SK-N-SH treated with all-trans-retinoic acid at 6 μM for 48 hours (cell line): ENCODE measurements around the gene CTNND2.

ENCODE experiments used
- ATAC-seq: fragments of 200-7000 bp; cut with Tn5 transposase; 3 replicates; pipeline ENCODE4 v1.9.1; 2020; ENCODE audit warnings: mild to moderate bottlenecking, moderate library complexity
- ARNTL ChIP-seq: fragments of 450-650 bp; formaldehyde crosslinking; IDR thresholded peaks from 2 replicates; pipeline ENCODE4 v1.5.0; 2020; ENCODE audit warnings: low read depth, mild to moderate bottlenecking, moderate library complexity, borderline replicate concordance
- BACH2 ChIP-seq: fragments of 250-450 bp; sonication (Bioruptor Pico); IDR thresholded peaks from 2 replicates; pipeline ENCODE4 v1.9.0; 2021; ENCODE audit warnings: mild to moderate bottlenecking, borderline replicate concordance
- CSDC2 ChIP-seq: fragments of 250-450 bp; sonication (Bioruptor Pico); IDR thresholded peaks from 2 replicates; pipeline ENCODE4 v1.5.0; 2020; ENCODE audit warnings: mild to moderate bottlenecking, moderate library complexity
- ESRRG ChIP-seq: fragments of 250-450 bp; sonication (Bioruptor Pico); IDR thresholded peaks from 2 replicates; pipeline ENCODE4 v1.6.1; 2021; ENCODE audit warnings: mild to moderate bottlenecking
- GLIS3 ChIP-seq: fragments of 250-450 bp; sonication (Bioruptor Pico); IDR thresholded peaks from 2 replicates; pipeline ENCODE4 v1.5.0; 2020; ENCODE audit warnings: mild to moderate bottlenecking, moderate library complexity
- ISL1 ChIP-seq: fragments of 250-450 bp; sonication (Bioruptor Pico); IDR thresholded peaks from 2 replicates; pipeline ENCODE4 v2.1.2; 2022; ENCODE audit warnings: mild to moderate bottlenecking, moderate library complexity
- OSR1 ChIP-seq: fragments of 250-450 bp; sonication (Bioruptor Pico); IDR thresholded peaks from 2 replicates; pipeline ENCODE4 v1.8.0; 2022; ENCODE audit warnings: moderate library complexity, mild to moderate bottlenecking, inconsistent platforms
- TCF4 ChIP-seq: fragments of 250-450 bp; sonication (Bioruptor Pico); IDR thresholded peaks from 2 replicates; pipeline ENCODE4 v1.8.0; 2021; ENCODE audit warnings: mild to moderate bottlenecking, moderate library complexity, borderline replicate concordance
- TOX ChIP-seq: fragments of 250-450 bp; sonication (Bioruptor Pico); IDR thresholded peaks from 2 replicates; pipeline ENCODE4 v1.8.0; 2021; ENCODE audit warnings: mild to moderate bottlenecking, moderate library complexity, borderline replicate concordance
- ZFP3 ChIP-seq: fragments of 250-450 bp; sonication (Bioruptor Pico); IDR thresholded peaks from 2 replicates; pipeline ENCODE4 v1.5.0; 2020; ENCODE audit warnings: mild to moderate bottlenecking, moderate library complexity
- ZFP30 ChIP-seq: fragments of 450-650 bp; formaldehyde crosslinking; IDR thresholded peaks from 2 replicates; pipeline ENCODE4 v1.5.0; 2022; ENCODE audit warnings: mild to moderate bottlenecking, moderate library complexity
- ZNF565 ChIP-seq: fragments of 450-650 bp; formaldehyde crosslinking; conservative IDR thresholded peaks from 2 replicates; pipeline ENCODE4 v1.5.0; 2020; ENCODE audit warnings: low read depth, mild to moderate bottlenecking, moderate library complexity
- ZNF70 ChIP-seq: fragments of 450-650 bp; formaldehyde crosslinking; IDR thresholded peaks from 2 replicates; pipeline ENCODE4 v1.5.0; 2020; ENCODE audit warnings: mild to moderate bottlenecking, moderate library complexity
- ZNF8 ChIP-seq: fragments of 450-650 bp; formaldehyde crosslinking; IDR thresholded peaks from 2 replicates; pipeline ENCODE4 v1.5.0; 2020; ENCODE audit warnings: mild to moderate bottlenecking, moderate library complexity
- TF ChIP-seq, protein P1 (sequence below): fragments of 250-450 bp; sonication (Bioruptor Pico); IDR thresholded peaks from 2 replicates; pipeline ENCODE4 v1.5.1; 2021; ENCODE audit warnings: mild to moderate bottlenecking, moderate library complexity
- TF ChIP-seq, protein P2 (sequence below): fragments of 250-450 bp; sonication (Bioruptor Pico); IDR thresholded peaks from 2 replicates; pipeline ENCODE4 v1.8.0; 2020; ENCODE audit warnings: mild to moderate bottlenecking, moderate library complexity, borderline replicate concordance
- TF ChIP-seq, protein P3 (sequence below): fragments of 250-450 bp; sonication (Bioruptor Pico); IDR thresholded peaks from 2 replicates; pipeline ENCODE4 v1.8.0; 2021; ENCODE audit warnings: low read depth, mild to moderate bottlenecking, moderate library complexity, borderline replicate concordance

The CTNND2 gene

DNA sequence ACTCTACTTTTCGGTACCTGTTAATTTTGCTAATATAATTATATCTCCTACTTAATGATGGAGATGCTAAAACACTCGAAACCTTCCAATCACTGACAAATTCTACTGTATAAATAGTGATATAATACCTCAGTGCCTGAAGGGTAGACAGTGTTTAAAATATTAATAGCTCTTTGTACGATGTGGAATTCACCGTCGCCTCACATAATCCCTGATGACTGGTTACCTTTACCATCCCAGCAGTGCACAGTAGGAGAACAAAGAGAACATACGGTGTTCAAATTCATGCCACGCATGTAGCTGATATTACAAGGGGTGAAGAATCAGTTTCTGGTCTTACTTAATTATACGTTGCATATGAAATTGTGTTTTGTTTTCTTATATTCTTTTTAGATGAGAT lies 506.7 kb downstream of the CTNND2 start (continued):
- TF ChIP-seq, protein P1, sequence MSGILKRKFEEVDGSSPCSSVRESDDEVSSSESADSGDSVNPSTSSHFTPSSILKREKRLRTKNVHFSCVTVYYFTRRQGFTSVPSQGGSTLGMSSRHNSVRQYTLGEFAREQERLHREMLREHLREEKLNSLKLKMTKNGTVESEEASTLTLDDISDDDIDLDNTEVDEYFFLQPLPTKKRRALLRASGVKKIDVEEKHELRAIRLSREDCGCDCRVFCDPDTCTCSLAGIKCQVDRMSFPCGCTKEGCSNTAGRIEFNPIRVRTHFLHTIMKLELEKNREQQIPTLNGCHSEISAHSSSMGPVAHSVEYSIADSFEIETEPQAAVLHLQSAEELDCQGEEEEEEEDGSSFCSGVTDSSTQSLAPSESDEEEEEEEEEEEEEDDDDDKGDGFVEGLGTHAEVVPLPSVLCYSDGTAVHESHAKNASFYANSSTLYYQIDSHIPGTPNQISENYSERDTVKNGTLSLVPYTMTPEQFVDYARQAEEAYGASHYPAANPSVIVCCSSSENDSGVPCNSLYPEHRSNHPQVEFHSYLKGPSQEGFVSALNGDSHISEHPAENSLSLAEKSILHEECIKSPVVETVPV (CRISPR knock-in tag): no peak

DNA sequence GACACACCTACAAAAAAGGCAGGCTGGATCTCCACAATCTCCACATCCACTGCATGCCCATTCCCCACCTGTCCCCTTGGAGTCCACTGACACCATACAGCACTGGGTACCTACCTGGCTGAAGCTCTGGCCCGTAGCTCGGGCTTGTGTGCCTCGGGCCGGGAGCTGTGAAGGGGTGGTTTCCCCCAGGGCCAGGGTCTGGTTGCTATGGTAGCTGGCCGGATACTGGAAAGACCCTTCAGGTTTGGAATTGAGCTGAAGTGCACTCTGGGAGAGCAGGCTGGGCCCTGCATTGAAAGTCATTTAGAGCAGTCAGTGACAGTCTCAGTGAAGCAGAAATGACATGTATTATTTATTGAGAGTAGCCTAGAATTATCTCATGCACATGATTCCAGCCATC lies 507.3 kb downstream of the CTNND2 start:
- no peak for ATAC-seq
- TF ChIP-seq TCF4 (no peak), ARNTL (no peak), GLIS3 (no peak)
- TF ChIP-seq, protein P2, sequence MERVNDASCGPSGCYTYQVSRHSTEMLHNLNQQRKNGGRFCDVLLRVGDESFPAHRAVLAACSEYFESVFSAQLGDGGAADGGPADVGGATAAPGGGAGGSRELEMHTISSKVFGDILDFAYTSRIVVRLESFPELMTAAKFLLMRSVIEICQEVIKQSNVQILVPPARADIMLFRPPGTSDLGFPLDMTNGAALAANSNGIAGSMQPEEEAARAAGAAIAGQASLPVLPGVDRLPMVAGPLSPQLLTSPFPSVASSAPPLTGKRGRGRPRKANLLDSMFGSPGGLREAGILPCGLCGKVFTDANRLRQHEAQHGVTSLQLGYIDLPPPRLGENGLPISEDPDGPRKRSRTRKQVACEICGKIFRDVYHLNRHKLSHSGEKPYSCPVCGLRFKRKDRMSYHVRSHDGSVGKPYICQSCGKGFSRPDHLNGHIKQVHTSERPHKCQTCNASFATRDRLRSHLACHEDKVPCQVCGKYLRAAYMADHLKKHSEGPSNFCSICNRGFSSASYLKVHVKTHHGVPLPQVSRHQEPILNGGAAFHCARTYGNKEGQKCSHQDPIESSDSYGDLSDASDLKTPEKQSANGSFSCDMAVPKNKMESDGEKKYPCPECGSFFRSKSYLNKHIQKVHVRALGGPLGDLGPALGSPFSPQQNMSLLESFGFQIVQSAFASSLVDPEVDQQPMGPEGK (CRISPR knock-in tag): no peak

DNA sequence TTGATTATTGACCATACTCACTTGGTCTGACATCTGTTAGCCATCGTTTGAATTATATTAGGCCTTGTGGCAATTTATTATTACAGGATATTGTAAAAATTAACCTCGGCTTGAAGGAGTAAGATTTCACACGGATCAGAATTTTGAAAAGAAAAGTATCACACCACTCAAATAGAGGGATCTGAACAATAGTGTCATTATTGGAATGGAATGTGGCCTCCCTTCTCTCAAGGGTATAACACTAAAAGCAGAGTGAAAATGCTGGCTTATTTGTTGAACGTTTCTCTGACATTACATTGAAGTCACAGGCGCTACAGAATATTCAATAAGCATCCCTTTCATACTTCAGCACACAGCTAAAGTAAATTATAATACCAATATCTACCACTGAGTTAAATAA lies 509.3 kb downstream of the CTNND2 start:
- no peak for ATAC-seq
- TF ChIP-seq, protein P1 (CRISPR knock-in tag): no peak
- no peak for TF ChIP-seq TOX
- TF ChIP-seq ISL1 (CRISPR knock-in tag): no peak
- no peak for TF ChIP-seq ZFP30
- TF ChIP-seq ZNF70 (CRISPR knock-in tag): no peak
- no peak for TF ChIP-seq ZFP3 (CRISPR knock-in tag)
- no peak for TF ChIP-seq CSDC2 (CRISPR knock-in tag)
- no peak for TF ChIP-seq OSR1 (CRISPR knock-in tag)
- no peak for TF ChIP-seq ZNF565 (CRISPR knock-in tag)
- TF ChIP-seq, protein P3, sequence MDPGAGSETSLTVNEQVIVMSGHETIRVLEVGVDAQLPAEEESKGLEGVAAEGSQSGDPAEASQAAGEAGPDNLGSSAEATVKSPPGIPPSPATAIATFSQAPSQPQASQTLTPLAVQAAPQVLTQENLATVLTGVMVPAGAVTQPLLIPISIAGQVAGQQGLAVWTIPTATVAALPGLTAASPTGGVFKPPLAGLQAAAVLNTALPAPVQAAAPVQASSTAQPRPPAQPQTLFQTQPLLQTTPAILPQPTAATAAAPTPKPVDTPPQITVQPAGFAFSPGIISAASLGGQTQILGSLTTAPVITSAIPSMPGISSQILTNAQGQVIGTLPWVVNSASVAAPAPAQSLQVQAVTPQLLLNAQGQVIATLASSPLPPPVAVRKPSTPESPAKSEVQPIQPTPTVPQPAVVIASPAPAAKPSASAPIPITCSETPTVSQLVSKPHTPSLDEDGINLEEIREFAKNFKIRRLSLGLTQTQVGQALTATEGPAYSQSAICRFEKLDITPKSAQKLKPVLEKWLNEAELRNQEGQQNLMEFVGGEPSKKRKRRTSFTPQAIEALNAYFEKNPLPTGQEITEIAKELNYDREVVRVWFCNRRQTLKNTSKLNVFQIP (CRISPR knock-in tag): no peak

DNA sequence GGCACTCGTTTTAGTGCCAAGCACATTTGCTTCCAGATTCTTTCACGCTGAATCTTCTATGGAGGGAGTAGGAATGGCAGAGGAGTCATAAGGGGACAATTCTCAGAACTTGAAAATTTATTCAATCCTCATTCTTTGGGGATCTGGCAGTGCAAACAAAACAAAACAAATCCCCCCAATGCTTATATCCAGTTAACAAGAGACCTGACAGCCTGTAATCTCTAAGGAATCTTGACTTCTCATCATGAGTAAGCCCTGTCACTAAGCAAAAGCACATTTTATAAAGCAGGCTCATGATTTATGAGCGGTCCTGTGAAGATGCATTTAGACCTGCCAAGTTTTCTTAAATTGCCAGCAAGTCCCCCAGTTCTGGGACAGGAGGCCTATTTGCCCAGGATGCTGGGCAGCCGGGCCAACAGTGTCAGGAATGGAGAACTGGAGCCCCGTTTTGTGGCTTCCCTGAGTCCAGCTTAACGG lies 513.9 kb downstream of the CTNND2 start:
- ATAC-seq: no peak; the same call in 2 of the 3 replicates
- TF ChIP-seq GLIS3: no peak
- no peak for TF ChIP-seq ESRRG (CRISPR knock-in tag)
- no peak for TF ChIP-seq ISL1 (CRISPR knock-in tag)
- TF ChIP-seq BACH2 (CRISPR knock-in tag): no peak
- TF ChIP-seq ZFP3 (CRISPR knock-in tag): no peak
- no peak for TF ChIP-seq ARNTL
- TF ChIP-seq ZNF8 (CRISPR knock-in tag): no peak
- TF ChIP-seq, protein P1 (CRISPR knock-in tag): no peak
- no peak for TF ChIP-seq CSDC2 (CRISPR knock-in tag)
- no peak for TF ChIP-seq ZNF70 (CRISPR knock-in tag)
- no peak for TF ChIP-seq OSR1 (CRISPR knock-in tag)
- TF ChIP-seq ZNF565 (CRISPR knock-in tag): no peak
- TF ChIP-seq, protein P2 (CRISPR knock-in tag): no peak
- no peak for TF ChIP-seq TOX
